Peyer's patch (tissue), 4 donors: ENCODE measurements around the gene RNF175.

Experiments
- CTCF ChIP-seq, 6 experiments: fragments of 450-650 bp in 4 of 6; fragments of 200-600 bp in 2 of 6; sonication (generic) in 1 of 6; IDR thresholded peaks; one replicate each; pipeline ENCODE4 v1.5.1; 2017 to 2019; ENCODE audit warnings: antibody characterized with exemption in 6 of 6, mild to moderate bottlenecking in 3 of 6, moderate library complexity in 1 of 6
- POLR2A ChIP-seq, 2 donors: fragments of 450-650 bp; IDR thresholded peaks; one replicate each; pipeline ENCODE4 v1.5.1; 2017; ENCODE audit warnings: antibody characterized with exemption in 2 of 2, mild to moderate bottlenecking in 2 of 2, moderate library complexity in 2 of 2

GRCh38 chr4:153809307-153809706, 49.5 kb upstream of the RNF175 start:
- TF ChIP-seq POLR2A (IDR thresholded peaks at IDR 0.05), result no peak
- TF ChIP-seq CTCF (IDR thresholded peaks at IDR 0.05), result no peak
